ENCODE measurements around the gene TOMT.

Gene TOMT

GRCh38 chr11:72116019-72116755, 10.5 kb downstream of the TOMT start:
- no peak for TF ChIP-seq CTCF (IDR thresholded peaks at IDR 0.05; ENCODE audit: low read depth, low read length)
- Histone ChIP-seq H3K4me1 (peaks cover 8% of the 10 kb centered on the region), H3K27me3 (no peaks in the 10 kb centered on the region), H3K36me3 (peaks cover 1% of the 10 kb centered on the region; the same call in 1 of the 2 replicates), H3K4me3 (ENCODE audit: low read depth, low read length) (no peak overlapping the region), H3K9me3 (no peaks in the 10 kb centered on the region)
- DNase-seq, result no peak

GRCh38 chr11:72119198-72119597, 13.5 kb downstream of the TOMT start:
- Histone ChIP-seq H3K4me1 (no peaks in the 10 kb centered on the region), H3K4me3 (ENCODE audit: low read depth, low read length) (no peak overlapping the region), H3K36me3 (no peaks in the 10 kb centered on the region), H3K27me3 (no peaks in the 10 kb centered on the region), H3K9me3 (no peaks in the 10 kb centered on the region)
- no peak for TF ChIP-seq CTCF (IDR thresholded peaks at IDR 0.05; ENCODE audit: low read depth, low read length)
- no peak for DNase-seq

DNA sequence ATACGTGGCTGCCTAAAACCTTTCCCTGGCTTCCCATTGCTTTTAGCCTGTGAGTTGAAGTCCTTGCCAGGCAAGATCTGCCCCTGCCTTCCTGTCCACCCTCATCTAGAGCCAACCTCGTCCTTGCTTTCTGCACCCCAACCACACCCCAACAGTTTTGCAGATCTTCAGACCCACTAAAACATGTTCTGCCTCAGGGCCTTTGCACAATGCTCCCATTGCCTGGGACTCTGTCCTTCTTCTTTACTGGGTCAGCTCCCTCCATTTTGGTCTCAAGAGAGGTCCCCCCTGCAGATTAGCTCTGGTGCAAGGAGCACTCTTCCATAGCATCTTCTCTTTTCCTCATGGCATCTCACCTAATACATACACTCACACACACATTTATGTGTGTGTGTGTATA, 15.2 kb downstream of the TOMT start:
- Histone ChIP-seq H3K9me3 (no peaks in the 10 kb centered on the region), H3K27me3 (no peaks in the 10 kb centered on the region), H3K4me1 (no peaks in the 10 kb centered on the region), H3K4me3 (ENCODE audit: low read depth, low read length) (no peak overlapping the region), H3K36me3 (no peaks in the 10 kb centered on the region)
- TF ChIP-seq CTCF (IDR thresholded peaks at IDR 0.05; ENCODE audit: low read depth, low read length), result no peak
- DNase-seq, result no peak

DNA sequence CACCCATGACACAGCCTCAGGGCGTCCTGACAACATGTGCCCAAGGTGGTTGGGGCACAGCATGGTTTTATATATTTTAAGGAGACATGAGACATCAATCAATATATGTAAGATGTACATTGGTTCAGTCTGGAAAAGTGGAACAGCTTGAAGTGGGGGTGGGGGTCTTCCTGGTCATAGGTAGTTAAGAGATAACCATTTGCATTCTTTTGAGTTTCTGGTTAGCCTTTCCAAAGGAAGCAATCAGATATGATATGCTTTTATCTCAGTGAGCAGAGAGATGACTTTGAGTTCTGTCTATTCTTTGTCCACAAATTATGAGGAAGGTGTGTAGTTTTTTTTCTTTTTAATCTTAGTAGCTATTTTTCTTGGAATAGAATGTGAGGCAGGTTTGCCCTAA, 16.9 kb downstream of the TOMT start:
- no peak for DNase-seq
- Histone ChIP-seq H3K27me3 (no peaks in the 10 kb centered on the region), H3K36me3 (no peaks in the 10 kb centered on the region), H3K4me3 (ENCODE audit: low read depth, low read length) (no peak overlapping the region), H3K9me3 (no peaks in the 10 kb centered on the region), H3K4me1 (no peaks in the 10 kb centered on the region)
- TF ChIP-seq CTCF (IDR thresholded peaks at IDR 0.05; ENCODE audit: low read depth, low read length), result no peak

DNA sequence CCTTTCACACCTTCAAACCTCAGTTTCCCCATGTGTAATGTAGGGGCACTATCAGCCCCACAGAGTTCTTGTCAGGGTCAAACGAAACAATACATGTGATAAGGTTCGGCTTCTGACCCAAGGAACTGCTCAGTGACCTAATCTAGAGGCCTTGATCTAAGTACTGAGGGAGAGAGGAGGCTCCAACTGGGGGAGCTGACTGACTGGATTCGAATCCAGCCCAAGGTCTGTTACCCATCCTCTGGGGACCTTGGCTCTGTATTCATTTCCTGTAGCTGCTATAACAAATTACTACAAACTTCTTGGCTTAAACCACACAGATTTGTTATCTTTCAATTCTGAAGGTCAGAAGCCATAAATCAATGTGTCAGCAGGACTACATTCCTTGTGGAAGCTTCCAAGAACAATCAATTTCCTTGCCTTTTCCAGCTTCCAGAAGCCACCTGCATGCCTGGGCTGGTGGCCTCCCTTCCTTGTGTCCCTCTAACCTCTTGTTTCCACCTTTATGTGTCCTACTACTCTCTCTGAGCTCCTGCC, 17.5 kb downstream of the TOMT start:
- DNase-seq, result no peak

More for the DNA sequence above, 17.5 kb downstream of the TOMT start:
- TF ChIP-seq CTCF (IDR thresholded peaks at IDR 0.05; ENCODE audit: low read depth, low read length), result no peak
- Histone ChIP-seq H3K9me3 (no peaks in the 10 kb centered on the region), H3K27me3 (no peaks in the 10 kb centered on the region), H3K4me1 (no peaks in the 10 kb centered on the region), H3K4me3 (ENCODE audit: low read depth, low read length) (no peak overlapping the region), H3K36me3 (no peaks in the 10 kb centered on the region)

Data from BE2C (cell line).